Measurements from ENCODE around the gene GANC.

- TF ChIP-seq CTCF (IDR thresholded peaks at IDR 0.05) (no peak), SMC3 (IDR thresholded peaks at IDR 0.05) (no peak), RAD21 (conservative IDR thresholded peaks at IDR 0.05 in 1 of 2, IDR thresholded peaks at IDR 0.05 in 1 of 2) (no peak), USF2 (IDR thresholded peaks at IDR 0.05) (no peak), FOSL2 (IDR thresholded peaks at IDR 0.05) (no peak), FOSL2 (CRISPR knock-in tag; IDR thresholded peaks at IDR 0.05) (no peak)
Measured at GRCh38 chr15:42344763-42345162, 71.8 kb downstream of the GANC start.

Measured in A549 (cell line).